ENCODE measurements around the gene MAD1L1.

GRCh38 chr7:2257046-2257551 lies 24.4 kb upstream of the MAD1L1 start:
- TF ChIP-seq EZH2 (IDR thresholded peaks at IDR 0.05; ENCODE audit: low read depth) = no peak
- no peak for TF ChIP-seq CTCF (conservative IDR thresholded peaks at IDR 0.05)

Data from PC-9 (cell line).